GM12873 (cell line): ENCODE measurements around the gene SLC9A1.
A peak's percentile ranks its signal among the peaks of the same experiment; 100 is the strongest.

Experiments used
- CTCF ChIP-seq: IDR thresholded peaks from 2 replicates; pipeline ENCODE4 v1.5.1; 2012; ENCODE audit warnings: low read depth, mild to moderate bottlenecking, moderate library complexity, low read length, control low read depth; ENCODE audit not compliant: insufficient read depth; ENCODE audit errors: missing control alignments

The SLC9A1 gene

GRCh38 chr1:27099135-27099586, 55.8 kb downstream of the SLC9A1 start:
- no peak for TF ChIP-seq CTCF

GRCh38 chr1:27098431-27099134, 56.3 kb downstream of the SLC9A1 start:
- TF ChIP-seq CTCF, result no peak

- TF ChIP-seq CTCF, result peak; percentile 96
These were observed 57.4 kb downstream of the SLC9A1 start for GRCh38 chr1:27097484-27097917.

- no peak for TF ChIP-seq CTCF
These were observed 59.3 kb downstream of the SLC9A1 start for GRCh38 chr1:27095576-27095975.

GRCh38 chr1:27092888-27093287, 62.0 kb downstream of the SLC9A1 start:
- TF ChIP-seq CTCF, result no peak

GRCh38 chr1:27090911-27091310, 64.0 kb downstream of the SLC9A1 start:
- TF ChIP-seq CTCF, result no peak

- no peak for TF ChIP-seq CTCF
These were observed 67.3 kb downstream of the SLC9A1 start for GRCh38 chr1:27087371-27088220.
